SK-N-DZ (cell line): ENCODE measurements around the gene FAM117A.
"Not testable (repeated sequence)": the region's sequence is repeated elsewhere in the genome, so short reads cannot be mapped to it uniquely, and the experiment has no call there.

Source experiments
- DNase-seq: peaks from one replicate; pipeline ENCODE4 v3.0.0-alpha.2; 2015; ENCODE audit warnings: low spot score

Gene FAM117A

DNA sequence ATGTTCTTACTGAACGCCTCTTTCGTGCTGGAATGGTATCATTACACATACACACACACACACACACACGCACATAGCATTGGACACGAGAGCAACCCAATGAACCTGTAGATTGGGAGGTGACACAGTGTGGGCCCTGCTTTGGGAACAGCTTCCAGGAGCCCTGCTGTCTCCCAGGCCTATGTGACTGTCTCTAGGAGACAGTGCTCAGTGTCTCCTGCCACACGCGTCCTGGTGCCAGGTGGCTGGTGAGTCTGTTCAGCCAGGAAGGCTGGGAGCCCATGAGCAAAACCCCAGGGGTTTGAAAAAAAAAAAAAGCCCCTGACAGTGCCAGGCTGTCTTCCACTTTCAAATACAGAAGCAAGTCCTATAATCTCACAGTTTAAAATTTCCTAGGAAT, 83.6 kb downstream of the FAM117A start:
- DNase-seq = no peak

GRCh38 chr17:49677933-49678847, 85.7 kb downstream of the FAM117A start, which contains the start of gene SPOP:
TSS of gene SPOP (minus strand) at chr17:49678097. CDS start at chr17:49622810, 55,287 bp downstream.
- DNase-seq = peak; percentile 99

DNA sequence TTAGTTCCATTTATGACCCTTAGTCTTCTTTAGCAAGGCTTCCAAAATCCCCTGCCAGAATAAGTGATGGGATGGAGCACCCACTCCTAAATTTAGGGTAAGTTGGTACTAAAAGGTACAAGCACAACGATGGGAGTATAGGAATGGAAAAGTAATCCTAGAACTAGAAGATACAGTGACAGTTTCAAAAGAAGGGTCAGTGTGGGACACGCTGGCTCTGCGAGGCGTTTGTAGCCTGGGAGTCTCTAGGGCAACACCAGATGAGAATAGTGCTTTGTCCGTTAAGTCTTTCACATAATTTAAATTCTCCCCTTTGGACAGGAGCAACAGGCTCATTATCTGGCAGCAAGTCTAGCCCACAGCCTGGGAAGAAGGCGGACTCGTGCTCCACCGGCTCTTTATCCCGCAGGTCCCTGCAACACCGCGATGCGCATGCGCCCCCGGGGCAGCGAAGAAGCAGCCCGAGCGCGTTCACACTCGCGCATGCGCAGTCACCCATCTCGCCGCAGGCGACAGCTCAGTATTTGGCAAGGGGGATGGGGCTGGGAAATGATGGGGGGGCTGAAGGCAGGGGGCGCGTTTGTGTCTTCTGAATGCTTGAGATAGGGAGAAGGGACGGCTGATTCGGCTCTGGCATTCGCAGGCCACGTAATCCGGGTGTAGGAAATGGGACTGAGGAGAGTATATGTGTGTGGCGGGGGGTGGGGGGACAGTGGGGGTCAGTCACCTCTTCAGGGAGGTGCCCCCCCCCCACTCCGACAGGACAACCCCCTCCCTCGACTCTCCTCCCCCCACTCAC, 86.6 kb downstream of the FAM117A start:
- DNase-seq = peak; percentile 95

DNA sequence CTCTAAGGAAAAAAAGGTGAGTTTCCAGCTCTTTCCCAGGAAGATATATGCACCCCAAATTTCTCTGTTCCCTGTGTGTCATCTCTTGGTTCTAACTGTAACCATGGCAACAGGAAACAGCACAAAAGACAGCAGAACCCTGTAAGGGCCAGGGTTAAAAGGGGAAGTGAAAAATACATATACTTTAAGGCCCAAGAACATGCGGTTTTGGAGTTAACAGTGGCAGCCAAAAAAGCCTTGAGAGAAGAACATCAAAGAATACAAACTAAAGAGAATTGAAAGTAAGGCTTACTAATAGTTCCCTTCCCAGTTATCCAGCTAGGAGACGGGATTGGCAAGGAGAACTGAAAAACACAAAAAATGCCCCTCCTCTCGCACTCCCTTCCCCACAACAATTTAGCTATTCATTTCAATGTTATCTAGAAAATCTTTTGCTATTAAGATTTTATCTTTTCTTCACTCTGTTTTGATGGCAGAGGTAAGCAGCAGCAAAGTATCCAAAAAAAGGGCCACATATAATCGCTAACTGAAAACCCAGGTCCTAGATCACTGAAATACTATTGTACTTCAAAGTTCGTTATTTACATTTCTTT, 87.6 kb downstream of the FAM117A start:
- no peak for DNase-seq

GRCh38 chr17:49674507-49674906, 89.4 kb downstream of the FAM117A start:
- DNase-seq = no peak

GRCh38 chr17:49673679-49674078, 90.3 kb downstream of the FAM117A start:
- not testable (repeated sequence) for DNase-seq

GRCh38 chr17:49670641-49671040, 93.3 kb downstream of the FAM117A start:
- DNase-seq = no peak

GRCh38 chr17:49670002-49670401, 93.9 kb downstream of the FAM117A start:
- DNase-seq = no peak

DNA sequence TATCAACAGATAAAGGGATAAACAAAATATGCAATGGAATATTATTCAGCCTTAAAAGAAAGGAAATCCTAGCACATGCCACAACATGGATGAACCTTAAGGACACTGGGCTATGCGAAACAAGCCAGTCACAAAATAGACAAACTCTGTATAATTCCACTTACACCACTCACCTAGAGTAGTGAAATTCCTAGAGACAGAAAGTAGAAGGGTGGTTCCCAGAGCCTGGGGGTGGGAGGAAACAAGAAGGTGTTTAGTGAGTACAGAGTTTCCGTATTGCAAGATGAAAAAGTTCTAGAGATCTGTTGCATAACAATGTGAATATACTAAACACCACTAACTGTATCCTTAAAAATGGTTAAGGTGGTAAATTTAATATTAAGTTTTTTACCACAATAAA, 96.1 kb downstream of the FAM117A start:
- no peak for DNase-seq

DNA sequence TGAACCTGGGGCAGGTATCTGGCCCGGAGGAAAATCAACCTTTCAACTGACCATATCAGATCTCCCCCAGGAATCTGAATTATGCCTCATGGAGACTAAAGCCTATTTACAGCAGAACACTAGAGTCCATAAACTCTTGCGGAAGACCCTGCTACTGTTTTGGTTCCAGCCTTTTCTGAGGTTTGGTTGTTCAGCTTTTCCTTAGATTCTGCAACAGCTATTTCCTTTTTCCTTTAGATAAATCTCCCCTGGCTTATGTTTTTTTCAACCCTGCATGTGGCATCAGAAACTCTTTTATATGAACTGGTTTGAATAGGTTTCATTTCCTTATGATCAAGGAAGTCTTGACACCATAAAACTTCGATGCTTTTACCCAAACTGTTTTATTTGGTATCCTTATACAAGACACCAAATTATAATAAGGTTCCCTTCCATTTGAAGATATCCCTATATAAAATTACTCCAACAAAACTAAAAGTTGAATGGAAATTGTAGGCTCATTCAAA, 99.2 kb downstream of the FAM117A start:
- no peak for DNase-seq
